Measurements from ENCODE around the gene SDF2. TPM values are rescaled to one million over a fixed set of nuclear protein-coding genes. Genes with fewer than 3 reads are reported as not detected.

The SDF2 gene
- total and polyA plus RNA-seq, 10 of the 15 experiments (the other 5 are each of a cell fraction or from before 2014, with no cell fraction given), result 29.8 to 81.0 (median 41.5) TPM

DNA sequence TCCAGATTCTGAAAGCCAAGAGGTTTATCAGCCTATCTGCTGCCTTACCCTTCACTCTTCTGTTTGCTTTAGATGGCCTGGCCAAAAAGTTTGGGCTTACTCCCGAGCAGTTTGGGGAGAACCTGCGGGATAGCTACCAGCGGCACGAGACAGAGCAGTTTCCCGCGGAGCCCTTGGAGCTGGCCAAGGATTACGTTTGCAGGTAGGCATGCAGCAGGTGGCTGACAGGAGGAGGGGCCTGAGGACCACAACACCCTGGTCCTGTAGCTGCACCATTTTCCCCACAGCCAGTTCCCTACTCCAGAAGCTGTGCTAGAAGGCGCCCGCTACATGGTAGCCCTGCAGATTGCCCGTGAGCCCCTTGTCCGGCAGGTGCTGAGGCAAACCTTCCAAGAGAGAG, 20.9 kb upstream of the SDF2 start (continued):
- TF ChIP-seq, protein P1, sequence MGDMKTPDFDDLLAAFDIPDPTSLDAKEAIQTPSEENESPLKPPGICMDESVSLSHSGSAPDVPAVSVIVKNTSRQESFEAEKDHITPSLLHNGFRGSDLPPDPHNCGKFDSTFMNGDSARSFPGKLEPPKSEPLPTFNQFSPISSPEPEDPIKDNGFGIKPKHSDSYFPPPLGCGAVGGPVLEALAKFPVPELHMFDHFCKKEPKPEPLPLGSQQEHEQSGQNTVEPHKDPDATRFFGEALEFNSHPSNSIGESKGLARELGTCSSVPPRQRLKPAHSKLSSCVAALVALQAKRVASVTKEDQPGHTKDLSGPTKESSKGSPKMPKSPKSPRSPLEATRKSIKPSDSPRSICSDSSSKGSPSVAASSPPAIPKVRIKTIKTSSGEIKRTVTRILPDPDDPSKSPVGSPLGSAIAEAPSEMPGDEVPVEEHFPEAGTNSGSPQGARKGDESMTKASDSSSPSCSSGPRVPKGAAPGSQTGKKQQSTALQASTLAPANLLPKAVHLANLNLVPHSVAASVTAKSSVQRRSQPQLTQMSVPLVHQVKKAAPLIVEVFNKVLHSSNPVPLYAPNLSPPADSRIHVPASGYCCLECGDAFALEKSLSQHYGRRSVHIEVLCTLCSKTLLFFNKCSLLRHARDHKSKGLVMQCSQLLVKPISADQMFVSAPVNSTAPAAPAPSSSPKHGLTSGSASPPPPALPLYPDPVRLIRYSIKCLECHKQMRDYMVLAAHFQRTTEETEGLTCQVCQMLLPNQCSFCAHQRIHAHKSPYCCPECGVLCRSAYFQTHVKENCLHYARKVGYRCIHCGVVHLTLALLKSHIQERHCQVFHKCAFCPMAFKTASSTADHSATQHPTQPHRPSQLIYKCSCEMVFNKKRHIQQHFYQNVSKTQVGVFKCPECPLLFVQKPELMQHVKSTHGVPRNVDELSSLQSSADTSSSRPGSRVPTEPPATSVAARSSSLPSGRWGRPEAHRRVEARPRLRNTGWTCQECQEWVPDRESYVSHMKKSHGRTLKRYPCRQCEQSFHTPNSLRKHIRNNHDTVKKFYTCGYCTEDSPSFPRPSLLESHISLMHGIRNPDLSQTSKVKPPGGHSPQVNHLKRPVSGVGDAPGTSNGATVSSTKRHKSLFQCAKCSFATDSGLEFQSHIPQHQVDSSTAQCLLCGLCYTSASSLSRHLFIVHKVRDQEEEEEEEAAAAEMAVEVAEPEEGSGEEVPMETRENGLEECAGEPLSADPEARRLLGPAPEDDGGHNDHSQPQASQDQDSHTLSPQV (IDR thresholded peaks at IDR 0.05), result no peak
- TF ChIP-seq, protein P2, sequence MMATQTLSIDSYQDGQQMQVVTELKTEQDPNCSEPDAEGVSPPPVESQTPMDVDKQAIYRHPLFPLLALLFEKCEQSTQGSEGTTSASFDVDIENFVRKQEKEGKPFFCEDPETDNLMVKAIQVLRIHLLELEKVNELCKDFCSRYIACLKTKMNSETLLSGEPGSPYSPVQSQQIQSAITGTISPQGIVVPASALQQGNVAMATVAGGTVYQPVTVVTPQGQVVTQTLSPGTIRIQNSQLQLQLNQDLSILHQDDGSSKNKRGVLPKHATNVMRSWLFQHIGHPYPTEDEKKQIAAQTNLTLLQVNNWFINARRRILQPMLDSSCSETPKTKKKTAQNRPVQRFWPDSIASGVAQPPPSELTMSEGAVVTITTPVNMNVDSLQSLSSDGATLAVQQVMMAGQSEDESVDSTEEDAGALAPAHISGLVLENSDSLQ (IDR thresholded peaks at IDR 0.05), result no peak
- TF ChIP-seq POLR2A (IDR thresholded peaks at IDR 0.05; ENCODE audit: low read depth, low read length) (no peak), BACH1 (IDR thresholded peaks at IDR 0.05; ENCODE audit: borderline replicate concordance) (no peak)

DNA sequence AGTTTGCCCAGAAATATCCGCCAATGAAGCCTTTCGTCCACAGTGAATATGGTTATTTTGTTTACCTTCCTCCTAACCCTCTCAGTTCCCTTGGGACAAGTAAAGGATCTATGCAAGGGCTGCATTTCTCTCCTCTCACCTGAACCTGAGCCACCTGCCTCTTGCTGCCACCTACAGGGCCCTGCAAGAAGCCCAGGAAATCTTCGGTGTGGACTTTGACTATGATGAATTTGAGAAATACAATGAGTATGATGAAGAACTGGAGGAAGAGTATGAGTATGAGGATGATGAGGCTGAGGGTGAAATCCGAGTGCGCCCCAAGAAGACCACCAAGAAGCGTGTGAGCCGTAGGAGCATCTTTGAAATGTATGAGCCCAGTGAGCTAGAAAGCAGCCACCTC, 14.3 kb upstream of the SDF2 start:
- Histone ChIP-seq H3K27me3 (replicated peaks in 1 of 2; ENCODE audit: control insufficient read depth in 2 of 2, insufficient read depth in 2 of 2, low read length in 1 of 2) (no peaks in the 10 kb centered on the region), H3K9ac (ENCODE audit: control insufficient read depth, insufficient read depth, low read length) (no peak overlapping the region), H3K27ac (ENCODE audit: control insufficient read depth, insufficient read depth) (no peak overlapping the region), H3K36me3 (ENCODE audit: control insufficient read depth in 2 of 2, insufficient read depth in 2 of 2, low read length in 1 of 2) (peaks cover 30 to 59% of the 10 kb centered on the region in 2 experiments), H3K4me2 (ENCODE audit: control insufficient read depth, insufficient read depth) (no peak overlapping the region), H4K20me1 (ENCODE audit: control insufficient read depth, insufficient read depth) (no peaks in the 10 kb centered on the region), H3K4me1 (ENCODE audit: control insufficient read depth, insufficient read depth, low read length) (no peaks in the 10 kb centered on the region), H2AFZ (ENCODE audit: control insufficient read depth, low read depth, low read length) (no peak overlapping the region), H3K4me3 (no peak overlapping the region), H3K9me3 (replicated peaks; ENCODE audit: control insufficient read depth, insufficient read depth, low read length) (no peaks in the 10 kb centered on the region), H3K79me2 (ENCODE audit: control insufficient read depth, insufficient read depth, low read length) (no peaks in the 10 kb centered on the region; the same call in 1 of the 2 replicates)
- CTCF ChIA-PET, result interaction anchor here (1.0 to 5.5 kb wide), 4 partner anchors 14 to 46 kb away, joined by 3 to 56 read pairs (median 14); partner anchors contain the start of genes BLTP2, SDF2 and SUPT6H
- TF ChIP-seq RAD21 (IDR thresholded peaks at IDR 0.05; ENCODE audit: insufficient read depth, low read depth, low read length), result peak; percentile 56
- TF ChIP-seq MEF2A (IDR thresholded peaks at IDR 0.05; ENCODE audit: insufficient read depth, low read depth, low read length), result no peak
- TF ChIP-seq, protein P3, sequence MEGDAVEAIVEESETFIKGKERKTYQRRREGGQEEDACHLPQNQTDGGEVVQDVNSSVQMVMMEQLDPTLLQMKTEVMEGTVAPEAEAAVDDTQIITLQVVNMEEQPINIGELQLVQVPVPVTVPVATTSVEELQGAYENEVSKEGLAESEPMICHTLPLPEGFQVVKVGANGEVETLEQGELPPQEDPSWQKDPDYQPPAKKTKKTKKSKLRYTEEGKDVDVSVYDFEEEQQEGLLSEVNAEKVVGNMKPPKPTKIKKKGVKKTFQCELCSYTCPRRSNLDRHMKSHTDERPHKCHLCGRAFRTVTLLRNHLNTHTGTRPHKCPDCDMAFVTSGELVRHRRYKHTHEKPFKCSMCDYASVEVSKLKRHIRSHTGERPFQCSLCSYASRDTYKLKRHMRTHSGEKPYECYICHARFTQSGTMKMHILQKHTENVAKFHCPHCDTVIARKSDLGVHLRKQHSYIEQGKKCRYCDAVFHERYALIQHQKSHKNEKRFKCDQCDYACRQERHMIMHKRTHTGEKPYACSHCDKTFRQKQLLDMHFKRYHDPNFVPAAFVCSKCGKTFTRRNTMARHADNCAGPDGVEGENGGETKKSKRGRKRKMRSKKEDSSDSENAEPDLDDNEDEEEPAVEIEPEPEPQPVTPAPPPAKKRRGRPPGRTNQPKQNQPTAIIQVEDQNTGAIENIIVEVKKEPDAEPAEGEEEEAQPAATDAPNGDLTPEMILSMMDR (IDR thresholded peaks at IDR 0.05 in 2 of 3, conservative IDR thresholded peaks at IDR 0.05 in 1 of 3; ENCODE audit: control insufficient read depth in 2 of 3, extremely low read depth in 1 of 3, insufficient read depth in 1 of 3, low read depth in 3 of 3, low read length in 3 of 3), result peak; percentile 45 to 56 (median 49)
- TF ChIP-seq SMC3 (IDR thresholded peaks at IDR 0.05; ENCODE audit: borderline replicate concordance, low read length), result peak; percentile 18; the same call in 1 of the 2 replicates
- SMC1A ChIA-PET (ENCODE audit: uncharacterized antibody, unreplicated experiment), result interaction anchor here (1.5 to 2.4 kb wide), 2 partner anchors 29 to 32 kb away, joined by 5 to 9 read pairs; no protein-coding TSS in a partner anchor
- FAIRE-seq, result no peak
- WGBS (ENCODE audit: insufficient coverage, insufficient replicate concordance, low lambda C conversion rate, missing lambda C conversion rate), result 88% methylated on average over 7 of the region's 7 CpGs
- in situ Hi-C loops (cut with MboI), result no loop called here
- RAD21 ChIA-PET (ENCODE audit: unreplicated experiment), result interaction anchor here (1.1 to 2.0 kb wide), 2 partner anchors 29 to 35 kb away, joined by 3 to 11 read pairs; no protein-coding TSS in a partner anchor
- peak; percentile 65 for ATAC-seq
- intact Hi-C loops (cut with micrococcal nuclease; ENCODE audit: unreplicated experiment), result loop anchor here (1.0 kb wide), 1 partner anchor 30 kb away; no protein-coding TSS in a partner anchor
- POLR2A ChIA-PET, result interaction anchor here (1.3 to 1.4 kb wide), 2 partner anchors 15 to 32 kb away, joined by 4 to 7 read pairs; partner anchors contain the start of genes BLTP2, SDF2 and SUPT6H
- BruUV-seq (replicated peaks), result no TSS peak
- no peak for DNase-seq (ENCODE audit: low read depth, low spot score)

All from GM12878 (cell line).